Measurements from ENCODE around the gene TFIP11.

The TFIP11 gene

DNA sequence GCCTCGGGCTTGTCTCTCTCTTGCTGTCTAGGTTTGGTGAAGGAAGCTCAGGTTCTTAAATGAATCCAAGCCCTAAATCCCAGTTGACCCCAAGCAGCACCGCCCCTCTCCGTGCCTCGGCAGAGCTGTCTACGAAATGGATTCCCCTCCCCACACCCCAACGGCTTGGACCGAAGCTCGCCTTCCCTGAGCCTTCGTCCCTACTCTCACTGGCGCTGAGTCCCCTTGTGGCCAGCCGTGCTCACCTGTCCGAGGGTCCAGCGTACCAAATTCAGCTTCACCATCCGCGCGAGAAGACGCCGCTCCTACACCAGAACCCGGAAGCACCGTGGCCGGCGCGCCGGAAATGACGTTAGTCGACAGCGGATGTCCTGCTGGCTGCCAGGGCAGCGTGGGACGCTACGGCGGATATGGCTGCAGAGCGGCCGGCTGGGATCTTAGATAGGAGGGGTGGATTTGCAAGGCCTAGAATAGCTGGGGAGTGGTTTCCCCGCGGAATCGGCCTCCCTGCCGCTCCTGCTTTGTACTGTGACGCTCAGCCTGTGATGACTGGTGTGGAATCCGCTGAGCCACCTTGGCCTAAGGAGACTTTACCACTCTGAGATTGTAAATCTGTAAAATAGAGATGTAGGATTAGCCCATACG is at the start of gene TFIP11:
TSS of gene TFIP11 (minus strand) at position 325 of the 645 bp plus-strand sequence. CDS start 2,201 bp downstream, outside the sequence.
- DNase-seq: peak; percentile 95

DNA sequence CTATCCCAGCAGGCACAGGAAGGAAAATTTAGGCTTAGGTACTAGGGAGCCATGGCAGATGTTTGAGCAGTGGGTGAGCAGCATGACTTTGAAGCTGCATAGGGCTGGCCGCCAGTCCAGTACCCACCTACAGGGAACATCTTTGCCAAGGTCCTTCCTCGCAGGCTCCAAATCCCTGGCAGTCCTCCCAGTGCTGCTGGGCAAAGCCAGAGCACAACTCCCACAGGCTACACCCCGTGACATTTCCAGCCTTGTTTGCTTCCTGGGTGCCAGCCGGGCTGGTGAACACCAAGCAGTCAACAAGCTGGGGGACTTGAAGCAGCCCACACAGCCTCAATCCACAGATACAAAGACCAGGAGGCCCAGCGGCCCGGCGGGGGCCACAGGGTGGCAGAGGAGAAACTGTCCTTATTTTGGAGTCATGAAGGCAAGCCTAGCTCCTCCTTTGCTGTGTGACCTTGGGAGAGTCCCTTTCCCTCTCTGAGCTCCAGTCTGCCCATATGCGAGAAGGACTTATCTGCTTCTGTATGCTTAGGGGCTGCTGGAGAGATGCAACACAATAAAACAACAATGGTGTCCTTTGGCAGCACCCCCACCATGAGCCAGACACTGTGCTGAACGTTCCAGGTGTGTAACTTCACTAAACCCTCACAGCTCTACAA is 49.6 kb upstream of the TFIP11 start:
- DNase-seq: peak; percentile 65

DNA sequence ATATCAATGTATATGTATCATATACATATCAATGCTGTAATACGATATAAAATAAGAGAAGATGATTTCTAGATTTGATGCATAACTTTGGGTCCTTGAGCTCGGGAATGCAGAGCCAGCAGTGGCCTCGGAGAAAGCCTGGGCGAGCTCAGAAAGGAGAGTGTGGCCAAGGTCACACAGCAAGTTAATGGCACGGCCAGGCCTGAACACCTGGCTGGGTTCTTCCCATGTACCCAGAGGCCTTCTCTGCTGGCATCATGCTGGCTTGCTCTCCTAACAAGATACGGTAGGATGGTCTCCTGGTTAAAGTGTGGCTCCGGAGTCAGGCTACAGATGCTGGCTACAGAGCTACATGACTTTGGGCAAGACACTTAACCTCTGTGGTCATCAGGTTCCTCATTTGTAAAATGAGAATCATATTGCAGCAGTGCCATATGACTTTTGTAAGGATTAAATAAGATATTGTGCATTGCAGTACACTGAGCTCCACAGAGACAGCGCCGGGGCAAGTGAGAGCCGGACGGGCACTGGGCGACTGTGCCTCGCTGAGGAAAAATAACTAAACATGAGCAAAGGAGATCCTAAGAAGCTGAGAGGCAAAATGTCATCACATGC is 47.8 kb upstream of the TFIP11 start:
- no peak for DNase-seq

DNA sequence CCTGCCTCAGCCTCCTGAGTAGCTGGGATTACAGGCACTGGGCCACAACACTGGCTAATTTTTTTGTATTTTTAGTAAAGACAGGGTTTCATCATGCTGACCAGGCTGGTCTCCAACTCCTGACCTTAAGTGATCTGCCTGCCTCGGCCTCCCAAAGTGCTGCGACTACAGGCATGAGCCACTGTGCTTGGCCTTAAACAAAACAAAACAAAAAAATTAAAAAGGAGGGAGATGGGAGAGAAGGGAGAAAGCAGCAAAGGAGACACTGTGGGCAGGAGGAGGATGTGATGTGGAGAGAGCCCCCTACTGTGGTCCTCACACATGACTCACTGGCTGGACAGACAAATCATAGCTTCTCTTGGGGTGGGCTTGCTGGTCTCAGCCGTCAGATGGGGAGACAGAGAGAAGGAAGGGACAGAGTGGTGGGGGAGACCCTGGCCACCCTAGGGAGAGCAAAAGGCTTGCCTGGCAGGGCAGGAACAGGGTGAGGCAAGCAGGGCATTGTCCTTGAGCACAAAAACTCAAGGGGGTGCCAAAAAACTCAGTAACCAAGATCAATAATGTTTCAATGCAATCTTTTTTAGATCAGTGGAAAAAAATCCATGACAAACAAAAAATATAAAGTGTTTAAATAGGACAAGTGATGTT is 46.1 kb upstream of the TFIP11 start:
- DNase-seq: no peak

DNA sequence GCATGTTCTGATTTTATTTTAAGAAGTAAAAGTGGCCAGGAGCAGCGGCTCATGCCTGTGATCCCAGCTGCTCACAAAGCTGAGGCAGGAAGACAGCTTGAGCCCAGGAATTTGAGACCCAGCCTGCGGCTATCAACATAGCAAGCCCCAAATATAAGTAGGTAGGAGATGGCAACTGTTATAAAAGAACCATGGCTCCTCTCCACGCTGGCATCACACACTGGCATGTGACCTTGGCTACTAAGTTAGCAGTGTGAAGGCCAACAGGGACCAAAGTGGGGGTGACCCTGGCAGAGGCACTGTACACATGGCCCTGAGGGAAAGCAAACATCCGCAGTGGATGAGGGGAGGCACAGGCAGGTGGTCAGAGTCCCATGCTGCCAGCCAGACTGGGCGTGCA is 44.6 kb upstream of the TFIP11 start:
- DNase-seq: no peak

DNA sequence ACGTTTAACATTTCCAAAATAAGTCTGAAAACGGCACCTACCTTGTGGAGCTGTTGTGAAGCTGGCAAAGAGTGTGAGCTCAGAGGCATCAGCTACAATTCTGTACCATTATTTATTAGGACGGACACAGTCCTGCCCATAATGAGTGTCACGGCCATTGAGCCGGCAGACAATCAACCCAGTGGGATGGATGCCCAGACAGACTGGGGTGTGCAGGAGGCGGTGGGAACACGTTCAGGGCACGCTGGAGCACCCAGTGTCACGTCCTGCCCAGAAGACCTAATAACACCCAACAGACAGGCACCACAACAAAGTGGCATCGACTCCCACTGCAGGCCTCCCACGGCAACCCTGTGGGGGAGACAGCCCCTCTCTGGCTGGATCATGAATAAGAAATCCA is 43.2 kb upstream of the TFIP11 start:
- no peak for DNase-seq

DNA sequence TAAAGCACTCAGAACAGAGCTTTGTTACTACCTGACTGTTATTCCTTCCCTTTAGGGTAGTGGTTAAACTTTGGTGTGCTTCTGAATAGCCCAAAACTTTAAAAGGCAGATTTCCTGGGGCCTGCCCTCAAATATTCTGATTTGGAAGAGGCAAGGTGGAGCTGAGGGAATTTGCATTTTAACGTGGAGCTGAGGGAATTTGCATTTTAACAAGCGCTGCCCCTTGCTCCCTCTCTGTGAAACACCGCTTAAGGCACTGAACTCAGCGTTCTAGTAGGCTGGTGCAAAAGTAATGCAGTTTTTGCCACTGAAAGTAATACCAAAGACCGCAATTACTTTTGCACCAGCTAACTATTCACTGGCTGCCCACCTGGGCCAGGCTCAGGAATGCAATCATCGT is 42.7 kb upstream of the TFIP11 start:
- no peak for DNase-seq

DNA sequence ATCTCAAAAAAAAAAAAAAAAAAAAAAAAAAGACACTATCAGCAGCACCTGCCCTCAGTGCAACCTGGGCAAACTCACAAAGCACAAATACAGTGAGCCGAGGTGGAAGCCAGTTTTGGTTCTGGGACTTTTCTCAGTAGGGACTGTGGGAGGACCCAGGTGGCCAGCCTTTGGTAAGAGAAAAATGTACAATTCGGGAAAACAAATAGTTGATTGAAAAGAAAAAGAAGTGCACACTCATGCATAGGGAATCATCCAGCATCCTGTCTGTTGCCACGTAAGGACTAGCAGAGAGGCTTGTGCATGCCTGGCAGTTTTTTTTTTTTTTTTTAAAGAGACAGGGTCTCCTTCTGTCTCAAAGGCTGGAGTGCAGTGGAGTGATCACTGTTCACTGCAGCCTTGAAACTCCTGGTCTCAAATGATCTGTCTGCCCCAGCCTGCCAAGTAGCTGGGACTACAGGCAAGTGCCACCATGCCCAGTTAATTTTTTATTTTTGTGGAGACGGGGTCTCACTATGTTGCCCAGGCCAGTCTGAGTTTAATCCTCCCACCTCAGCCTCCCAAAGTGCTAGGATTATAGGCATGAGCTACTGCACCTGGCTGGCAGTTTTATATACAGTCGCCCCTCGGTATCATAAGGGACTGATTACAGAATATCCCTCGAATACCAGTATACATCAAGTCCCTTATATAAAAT is 40.9 kb upstream of the TFIP11 start:
- DNase-seq: no peak

DNA sequence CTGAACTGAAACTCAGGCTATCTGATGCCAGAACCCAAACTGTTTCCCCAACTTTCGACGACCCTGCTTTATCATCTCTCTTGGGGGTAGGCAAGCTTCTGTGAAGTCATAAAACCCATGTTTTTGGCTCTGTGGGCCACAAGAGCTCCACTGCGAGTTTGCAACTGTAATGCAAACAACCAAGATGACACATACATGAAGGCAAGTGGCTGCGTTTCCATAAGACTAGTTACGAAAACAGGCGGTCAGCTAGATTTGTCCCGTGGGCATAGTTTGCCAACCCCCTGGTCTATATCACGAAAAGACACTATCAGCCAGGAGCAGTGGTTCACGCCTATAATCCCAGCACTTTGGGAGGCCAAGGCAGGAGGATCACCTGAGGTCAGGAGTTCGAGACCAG is 40.2 kb upstream of the TFIP11 start:
- no peak for DNase-seq

DNA sequence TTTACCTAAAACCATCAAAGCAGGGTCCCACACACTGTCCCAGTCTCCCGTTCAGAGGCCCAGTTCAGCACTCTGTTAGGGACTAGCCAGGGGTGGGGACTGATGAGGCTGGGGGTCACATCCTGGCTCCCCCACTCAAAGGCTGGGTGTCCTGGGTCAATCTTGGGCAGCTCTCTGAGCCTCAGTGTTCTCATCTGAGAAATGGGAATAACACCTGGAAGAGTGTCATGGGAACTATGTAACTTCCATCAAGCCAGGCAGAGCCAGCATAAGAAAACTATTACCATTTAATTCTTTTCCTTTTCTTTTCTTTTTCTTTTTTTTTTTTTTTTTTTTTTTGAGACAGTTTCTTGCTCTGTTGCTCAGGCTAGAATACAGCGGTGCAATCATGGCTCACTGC is 39.3 kb upstream of the TFIP11 start:
- no peak for DNase-seq

DNA sequence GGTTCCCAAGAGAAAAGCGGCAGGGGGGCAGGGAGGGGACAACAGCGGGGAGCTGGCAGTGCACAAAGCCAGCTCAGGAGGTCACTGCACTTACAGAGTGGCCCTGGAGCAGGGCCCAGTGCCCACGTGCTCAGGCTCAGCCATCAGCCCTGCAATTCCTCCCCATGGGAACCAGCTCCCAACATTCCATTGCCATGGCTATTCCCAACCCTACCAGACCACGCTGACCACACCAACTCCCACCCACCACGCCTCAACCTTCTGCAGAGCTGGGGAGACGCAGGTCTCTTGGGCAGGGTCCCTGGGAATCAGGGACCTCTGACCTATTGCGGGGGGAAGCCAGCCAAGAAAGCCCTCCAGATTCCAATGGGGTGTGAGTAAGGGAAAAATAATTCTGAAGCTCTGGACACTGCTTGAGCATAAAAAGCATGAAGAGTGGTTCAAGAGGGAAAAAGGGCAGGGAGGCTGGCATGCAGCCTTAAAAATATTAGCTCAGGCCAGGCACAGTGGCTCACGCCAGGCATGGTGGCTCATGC is 38.3 kb upstream of the TFIP11 start:
- DNase-seq: peak; percentile 53

DNA sequence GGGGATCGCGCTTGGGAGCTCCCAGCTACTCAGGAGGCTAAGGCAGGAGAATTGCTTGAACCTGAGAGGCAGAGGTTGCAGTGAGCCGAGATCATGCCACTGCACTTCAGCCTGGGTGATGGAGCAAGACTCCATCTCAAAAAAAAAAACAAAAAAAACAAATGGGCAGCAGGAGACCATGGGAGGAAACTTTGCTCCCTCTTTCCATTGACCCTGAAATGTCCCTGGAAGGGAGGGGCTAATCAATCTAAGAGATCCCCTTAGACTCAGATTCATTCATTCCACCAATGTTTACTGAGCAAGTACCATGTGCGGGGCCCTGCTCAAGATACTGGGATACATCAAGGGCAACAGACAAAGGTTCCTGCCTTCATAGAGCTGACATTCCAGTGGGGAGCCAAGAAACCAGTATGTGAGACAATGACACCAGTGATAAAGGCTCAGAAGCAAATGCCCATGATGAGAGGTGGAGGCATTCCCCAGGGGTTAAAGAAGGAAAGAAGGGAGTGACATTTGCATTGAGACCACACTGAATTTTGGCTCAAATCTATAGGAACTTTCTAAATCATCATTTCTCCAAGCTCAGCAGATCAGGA is 37.7 kb upstream of the TFIP11 start:
- no peak for DNase-seq

DNA sequence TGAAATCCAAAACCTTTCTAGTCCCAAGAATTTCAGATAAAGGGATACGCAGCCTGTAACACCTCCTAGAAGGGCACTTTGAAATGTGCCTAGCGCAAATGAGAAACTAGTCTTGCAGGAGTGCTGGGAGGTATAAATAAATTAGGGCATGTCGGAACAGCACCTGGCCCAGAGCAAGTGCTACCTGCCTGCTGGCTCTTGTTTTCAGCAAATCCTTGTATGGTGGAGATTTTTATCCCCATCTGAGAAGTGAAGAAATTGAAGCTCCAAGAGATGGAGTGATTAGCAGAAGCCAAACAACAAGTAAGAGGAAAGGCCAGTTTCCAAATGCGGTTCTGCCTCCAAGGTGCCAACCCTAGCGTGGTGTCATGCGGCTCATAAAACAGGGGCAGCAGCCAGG is 36.7 kb upstream of the TFIP11 start:
- no peak for DNase-seq

DNA sequence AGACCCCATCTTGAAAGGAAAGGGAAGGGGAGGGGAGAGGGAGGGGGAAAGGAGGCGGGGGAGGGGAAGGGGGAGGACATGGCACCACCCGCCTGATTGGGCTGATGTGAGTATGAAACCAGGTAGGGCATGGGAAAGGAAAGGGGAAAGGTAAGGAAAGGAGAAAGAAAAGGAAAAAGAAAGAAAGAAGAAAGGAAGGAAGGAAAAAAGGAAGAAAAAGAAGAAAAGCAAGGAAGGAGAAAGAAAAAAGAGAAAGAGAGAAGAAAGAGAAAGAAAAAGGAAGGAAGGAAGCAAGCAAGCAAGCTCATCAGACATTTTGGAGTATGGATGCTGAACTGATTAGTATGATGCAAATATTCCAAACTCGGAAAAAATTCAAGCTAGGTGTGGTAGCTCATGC is 36.0 kb upstream of the TFIP11 start:
- DNase-seq: no peak

DNA sequence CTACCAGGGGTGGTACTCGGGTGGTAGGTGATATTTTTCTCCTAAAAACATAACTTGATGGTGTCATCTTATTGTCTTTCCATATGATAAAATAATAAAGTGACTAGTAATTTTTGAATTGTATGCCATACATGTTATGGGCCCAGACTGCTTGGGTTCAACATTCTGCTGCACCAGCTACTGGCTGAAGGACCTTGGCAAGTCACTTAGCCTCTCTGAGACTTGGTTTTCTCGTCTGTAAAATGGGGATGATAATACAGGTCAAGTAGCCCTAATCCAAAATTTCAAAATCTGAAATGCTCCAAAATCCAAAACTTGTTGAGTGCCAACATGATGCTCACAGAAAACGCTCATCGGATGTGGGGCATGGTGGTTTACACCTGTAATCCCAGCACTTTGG is 35.6 kb upstream of the TFIP11 start:
- no peak for DNase-seq

DNA sequence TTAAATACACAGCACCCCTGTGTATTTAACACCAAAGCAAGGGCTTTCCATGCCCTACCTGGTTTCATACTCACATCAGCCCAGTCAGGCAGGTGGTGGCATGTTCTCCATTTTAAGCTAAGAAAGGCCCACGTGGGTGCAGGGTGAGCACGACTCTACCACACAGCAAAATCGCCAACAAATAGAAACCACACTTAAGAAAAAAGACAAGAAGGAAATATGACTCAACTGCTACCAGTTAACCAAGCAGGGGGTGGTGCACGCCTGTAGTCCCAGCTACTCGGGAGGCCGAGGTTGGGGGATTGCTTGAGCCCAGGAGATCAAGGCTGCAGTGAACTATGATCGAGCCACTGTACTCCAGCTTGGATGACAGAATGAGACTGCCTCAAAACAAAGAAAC is 35.2 kb upstream of the TFIP11 start:
- DNase-seq: no peak

DNA sequence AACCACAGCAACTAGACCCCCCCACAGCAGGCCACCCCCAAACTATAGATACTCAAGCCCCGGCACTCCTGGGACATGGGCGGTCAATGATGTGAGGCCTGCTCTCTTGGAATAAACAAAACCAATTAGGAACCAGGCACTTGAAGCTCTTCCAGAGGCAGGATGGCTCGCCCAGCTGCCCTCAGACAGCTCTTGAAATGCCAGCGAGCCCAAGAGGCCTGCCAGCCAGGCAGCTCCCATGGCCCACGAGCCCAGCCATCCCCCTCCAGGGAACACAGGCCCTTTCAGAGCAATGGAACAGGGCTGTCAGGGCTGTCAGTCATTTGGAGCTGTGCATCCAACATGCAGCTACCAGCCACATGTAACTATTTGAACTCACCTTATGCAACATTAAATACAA is 34.0 kb upstream of the TFIP11 start:
- DNase-seq: no peak

DNA sequence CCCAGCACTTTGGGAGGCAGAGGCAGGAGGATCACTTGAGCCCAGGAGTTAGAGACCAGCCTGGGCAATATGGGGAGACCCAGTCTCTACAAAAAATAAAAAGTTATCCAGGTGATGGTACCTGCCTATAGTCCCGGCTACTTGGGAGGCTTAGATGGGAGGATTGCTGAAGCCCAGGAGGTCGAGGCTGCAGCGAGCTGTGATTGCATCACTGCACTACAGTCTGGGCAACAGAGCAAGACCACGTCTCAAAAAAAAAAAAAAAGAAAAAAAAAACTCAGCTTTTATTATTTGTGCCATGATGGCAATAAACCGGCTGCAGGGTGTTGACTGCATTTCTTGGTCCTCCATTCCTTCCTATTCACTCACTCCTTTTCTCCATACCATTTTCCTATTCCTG is 33.6 kb upstream of the TFIP11 start:
- no peak for DNase-seq

DNA sequence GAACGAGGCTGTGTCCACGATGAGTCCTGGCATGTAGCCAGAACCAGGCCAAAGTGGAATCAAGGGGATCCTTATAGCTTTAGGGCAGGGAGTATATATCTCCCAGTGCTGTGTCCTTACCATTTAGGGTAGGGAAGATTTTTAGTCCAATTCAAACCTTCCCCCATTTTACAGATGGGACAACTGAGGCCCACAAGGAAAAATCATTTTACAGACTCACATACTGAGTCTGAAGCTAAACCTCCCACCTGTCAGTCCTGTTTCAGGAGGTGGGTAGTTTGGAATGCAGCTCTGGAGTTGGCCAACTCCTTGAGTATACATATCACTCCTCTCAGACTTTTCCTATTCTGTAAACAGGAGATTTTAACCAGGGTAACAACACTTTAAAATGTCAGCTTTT is 33.1 kb upstream of the TFIP11 start:
- no peak for DNase-seq

DNA sequence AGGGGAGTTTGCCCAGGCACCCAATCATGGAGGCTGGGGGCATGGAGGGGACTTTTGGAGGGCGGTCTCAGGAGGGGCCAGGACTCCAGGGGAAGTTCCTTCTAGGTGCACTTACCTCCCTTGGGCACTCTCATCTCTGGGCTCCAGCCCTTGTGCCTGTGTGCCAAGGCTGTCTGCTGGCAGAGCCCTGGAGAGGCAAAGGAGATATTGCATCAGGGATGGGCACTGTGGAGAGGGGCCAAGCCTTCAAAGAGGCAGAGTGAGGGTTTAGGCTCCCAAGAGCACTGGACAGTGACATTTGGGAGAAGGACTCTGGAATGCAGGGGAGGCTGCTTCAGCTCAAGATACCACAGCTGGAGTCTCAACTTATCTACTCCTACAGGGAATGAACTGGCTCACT is 32.2 kb upstream of the TFIP11 start:
- no peak for DNase-seq

DNA sequence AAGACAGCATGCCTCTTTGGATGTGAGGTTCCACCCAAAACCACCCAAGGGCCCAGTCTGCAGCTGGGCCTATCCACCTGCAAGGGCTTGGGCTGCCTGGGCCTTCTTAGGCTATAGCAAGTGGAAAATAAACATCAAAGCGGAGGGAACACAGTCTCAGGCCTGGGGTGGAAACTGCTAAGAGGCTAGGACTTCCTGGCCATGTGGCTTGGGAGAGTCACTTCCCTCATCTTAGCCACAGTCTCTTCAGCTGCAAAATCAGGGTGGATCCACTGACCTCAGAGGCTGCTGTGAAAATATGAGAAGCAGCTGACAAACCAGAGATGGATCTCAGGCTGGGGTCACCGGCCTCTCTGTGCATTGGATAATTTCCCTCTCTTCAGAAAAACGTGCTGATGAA is 30.6 kb upstream of the TFIP11 start:
- no peak for DNase-seq

DNA sequence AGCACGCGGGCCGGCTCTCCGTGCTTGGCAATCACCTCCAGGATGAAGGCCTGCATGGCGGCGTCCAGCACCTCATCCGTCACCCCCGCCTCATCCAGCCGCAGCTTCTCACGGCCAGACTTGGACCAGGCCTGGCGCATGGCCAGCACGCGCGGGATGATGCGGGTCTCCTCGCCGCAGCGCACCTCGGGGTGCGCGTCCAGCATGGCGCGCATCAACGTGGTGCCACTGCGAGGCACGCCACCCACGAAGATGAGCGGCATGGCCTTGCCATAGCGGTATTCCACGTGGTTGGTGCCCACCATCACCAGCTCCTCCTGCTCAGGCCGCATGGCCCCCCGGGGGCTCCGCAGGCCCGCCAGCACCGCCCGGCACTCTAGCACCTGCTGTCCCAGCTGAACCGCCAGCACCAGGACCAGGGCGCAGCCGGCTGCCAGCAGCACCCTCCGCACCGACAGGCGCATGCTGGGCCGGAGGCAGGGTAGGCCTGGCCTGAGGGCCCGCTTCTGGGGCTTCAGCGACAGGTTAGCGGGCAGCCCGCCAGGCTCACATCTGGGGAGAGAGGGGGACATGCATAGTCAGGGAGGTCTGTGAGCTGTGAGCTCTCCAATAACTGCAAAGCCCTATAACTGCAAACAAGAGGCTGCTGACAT is 29.0 kb upstream of the TFIP11 start:
- no peak for DNase-seq

Measured in midbrain (tissue), 1 donor.